Urinary bladder (tissue), 4 donors: ENCODE measurements around the gene TSPAN33. TPM values are rescaled to one million over a fixed set of nuclear protein-coding genes. Genes with fewer than 3 reads are reported as not detected.

ENCODE experiments used
- DNase-seq: peaks from one replicate; pipeline ENCODE4 v3.0.0-alpha.2; 2015; ENCODE audit errors: extremely low spot score
- H3K27ac ChIP-seq: one replicate; pipeline ENCODE4 v1.5.1; 2013; ENCODE audit warnings: low read depth, mild to moderate bottlenecking, moderate library complexity
- H3K36me3 ChIP-seq: one replicate; pipeline ENCODE4 v1.6.1; 2013; ENCODE audit warnings: mild to moderate bottlenecking, moderate library complexity; ENCODE audit not compliant: insufficient read depth
- H3K4me1 ChIP-seq: one replicate; pipeline ENCODE4 v1.6.1; 2013; ENCODE audit warnings: mild to moderate bottlenecking, moderate library complexity; ENCODE audit not compliant: insufficient read depth
- H3K4me3 ChIP-seq: one replicate; pipeline ENCODE4 v1.5.1; 2013; ENCODE audit warnings: low read depth, low read length
- WGBS: extraction: QIAGEN DNeasy Blood & Tissue Kit; methylation state at CpG from one replicate; pipeline ENCODE4 v1.1.7; 2013; 5-methylcytosine and 5-hydroxymethylcytosine counted together
- polyA plus RNA-seq: library from polyadenylated mRNA; stranded (reverse); fragments of 200-250 nt; gene quantifications from one replicate; pipeline ENCODE4 v1.2.3, GENCODE V29; 2013
- total RNA-seq: library from RNA; depleted of rRNA; stranded (reverse); fragments of >200 nt; gene quantifications from one replicate; pipeline ENCODE4 v1.2.3, GENCODE V29; 2014
- donor health status: healthy with polysubstance abuse.
- donor health status: healthy.

Gene TSPAN33
- total and polyA plus RNA-seq, 2 donors = 9.5 to 15.6 TPM

DNA sequence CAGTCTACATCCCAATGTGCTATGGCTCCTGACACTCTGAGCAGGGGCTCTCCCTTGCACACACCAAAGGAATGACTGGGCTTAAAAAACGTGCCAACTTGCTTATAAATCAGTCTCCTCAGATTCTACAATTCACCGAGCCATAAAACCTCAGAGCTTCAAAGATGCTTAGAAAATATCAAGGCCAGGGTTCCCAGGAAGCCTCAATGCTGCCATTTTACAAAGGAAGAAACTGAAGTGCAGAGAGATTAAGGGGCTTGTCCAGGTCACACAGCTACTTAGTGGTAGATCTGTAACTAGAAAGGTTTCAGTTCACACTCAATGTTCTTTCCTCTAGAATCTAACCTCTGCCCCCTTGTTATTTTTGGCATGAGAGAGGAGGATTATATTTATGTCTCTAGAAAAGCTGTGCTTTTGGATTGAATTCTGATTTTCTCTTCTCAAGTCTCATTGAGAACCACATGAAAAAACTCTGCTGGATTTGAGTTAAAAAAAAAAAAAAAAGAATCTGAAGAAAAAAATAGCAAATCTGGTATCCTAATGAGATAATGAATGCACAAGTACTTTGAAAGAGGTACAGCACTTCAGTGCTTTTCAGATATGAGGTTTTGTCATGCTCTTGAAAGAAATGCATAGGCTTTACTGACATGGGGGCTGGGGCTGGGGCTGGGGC lies 22.3 kb upstream of the TSPAN33 start:
- no peak overlapping the region for H3K27ac ChIP-seq
- H3K4me1 ChIP-seq = no peaks in the 10 kb centered on the region
- DNase-seq = no peak
- H3K4me3 ChIP-seq = no peak overlapping the region
- WGBS = 66% methylated on average over 2 of the region's 2 CpGs
- H3K36me3 ChIP-seq = no peaks in the 10 kb centered on the region

DNA sequence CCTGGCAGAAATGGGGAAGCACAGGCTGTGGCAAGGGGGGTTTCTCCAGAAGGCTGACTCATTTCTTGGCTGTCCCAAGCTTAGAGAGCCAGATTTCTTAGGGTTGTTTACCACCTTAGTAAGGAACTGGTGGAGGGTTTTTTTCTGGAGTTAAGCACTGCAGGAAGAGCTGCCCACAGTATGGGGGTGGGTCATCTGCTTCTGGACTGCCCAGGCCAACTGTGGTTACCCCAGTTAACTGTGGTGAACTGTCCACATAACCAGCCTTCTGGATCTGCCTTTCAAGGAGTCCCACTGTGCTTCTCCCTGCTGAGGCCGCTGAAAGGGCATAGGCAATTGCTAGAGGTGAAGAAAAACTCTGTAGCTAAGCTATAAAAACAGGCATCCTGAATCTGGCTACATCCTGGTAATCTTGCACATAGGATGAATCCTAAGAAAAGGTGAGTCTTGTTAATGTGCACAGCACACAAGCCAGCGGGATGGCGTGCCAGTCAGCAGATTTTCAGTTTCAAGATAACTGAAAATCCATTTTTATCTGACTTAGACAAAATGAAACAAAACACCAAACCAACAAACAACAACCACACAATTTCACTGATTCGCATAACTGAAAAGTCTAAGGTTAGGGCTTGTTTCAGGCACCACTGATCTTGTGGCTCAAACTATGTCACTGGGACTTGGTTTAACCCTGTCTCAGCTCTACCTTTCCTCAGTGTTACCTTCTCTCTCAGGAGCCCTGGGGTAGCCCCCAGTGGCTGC lies 21.6 kb upstream of the TSPAN33 start:
- WGBS = 81% methylated on average over 4 of the region's 4 CpGs
- no peak overlapping the region for H3K4me3 ChIP-seq
- H3K36me3 ChIP-seq = no peaks in the 10 kb centered on the region
- no peaks in the 10 kb centered on the region for H3K4me1 ChIP-seq
- DNase-seq = no peak
- no peak overlapping the region for H3K27ac ChIP-seq

DNA sequence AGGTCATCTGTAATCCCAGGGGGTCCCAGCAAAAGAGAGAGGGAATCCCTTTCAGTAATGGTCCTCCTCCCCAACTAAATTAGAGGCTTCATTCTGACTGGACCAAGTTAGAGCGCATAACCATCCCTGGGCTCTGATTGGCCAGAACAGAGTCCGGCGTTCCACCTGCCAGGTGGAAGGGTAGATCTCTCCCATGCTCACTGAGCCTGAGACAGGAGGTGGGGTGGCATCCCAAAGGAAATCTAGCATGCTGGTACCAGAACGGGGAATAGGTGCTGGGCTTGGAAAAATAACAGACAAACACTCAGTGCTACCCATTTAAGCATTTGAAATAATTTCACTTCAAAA lies 21.0 kb upstream of the TSPAN33 start:
- 92% methylated on average over 4 of the region's 4 CpGs for whole genome bisulfite sequencing
- no peak overlapping the region for H3K27ac ChIP-seq
- no peaks in the 10 kb centered on the region for H3K36me3 ChIP-seq
- no peak overlapping the region for H3K4me3 ChIP-seq
- DNase-seq = no peak
- no peaks in the 10 kb centered on the region for H3K4me1 ChIP-seq

DNA sequence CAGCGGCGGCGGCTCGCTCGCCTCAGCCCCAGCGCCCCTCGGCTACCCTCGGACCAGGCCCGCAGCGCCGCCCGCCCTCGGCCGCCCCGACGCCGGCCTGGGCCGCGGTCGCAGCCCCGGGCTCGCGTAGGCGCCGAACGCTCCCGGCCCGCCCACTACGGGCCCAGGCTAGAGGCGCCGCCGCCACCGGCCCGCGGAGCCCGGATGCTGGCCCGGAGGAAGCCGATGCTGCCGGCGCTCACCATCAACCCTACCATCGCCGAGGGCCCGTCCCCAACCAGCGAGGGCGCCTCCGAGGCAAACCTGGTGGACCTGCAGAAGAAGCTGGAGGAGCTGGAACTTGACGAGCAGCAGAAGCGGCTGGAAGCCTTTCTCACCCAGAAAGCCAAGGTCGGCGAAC lies 18.2 kb upstream of the TSPAN33 start:
- Histone ChIP-seq H3K36me3 (no peaks in the 10 kb centered on the region), H3K4me3 (no peak overlapping the region), H3K27ac (no peak overlapping the region), H3K4me1 (no peaks in the 10 kb centered on the region)
- WGBS = 38% methylated on average over 50 of the region's 50 CpGs
- no peak for DNase-seq

DNA sequence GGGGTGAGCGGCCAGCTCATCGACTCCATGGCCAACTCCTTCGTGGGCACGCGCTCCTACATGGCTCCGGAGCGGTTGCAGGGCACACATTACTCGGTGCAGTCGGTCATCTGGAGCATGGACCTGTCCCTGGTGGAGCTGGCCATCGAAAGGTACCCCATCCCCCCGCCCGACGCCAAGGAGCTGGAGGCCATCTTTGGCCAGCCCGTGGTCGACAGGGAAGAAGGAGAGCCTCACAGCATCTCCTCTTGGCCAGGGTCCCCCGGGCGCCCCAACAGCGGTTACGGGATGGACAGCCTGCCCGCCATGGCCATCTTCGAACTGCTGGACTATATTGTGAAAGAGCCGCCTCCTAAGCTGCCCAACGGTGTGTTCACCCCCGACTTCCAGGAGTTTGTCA lies 17.4 kb upstream of the TSPAN33 start:
- no peaks in the 10 kb centered on the region for H3K4me1 ChIP-seq
- H3K27ac ChIP-seq = no peak overlapping the region
- 97% methylated on average over 24 of the region's 24 CpGs for WGBS
- DNase-seq = no peak
- no peaks in the 10 kb centered on the region for H3K36me3 ChIP-seq
- no peak overlapping the region for H3K4me3 ChIP-seq

DNA sequence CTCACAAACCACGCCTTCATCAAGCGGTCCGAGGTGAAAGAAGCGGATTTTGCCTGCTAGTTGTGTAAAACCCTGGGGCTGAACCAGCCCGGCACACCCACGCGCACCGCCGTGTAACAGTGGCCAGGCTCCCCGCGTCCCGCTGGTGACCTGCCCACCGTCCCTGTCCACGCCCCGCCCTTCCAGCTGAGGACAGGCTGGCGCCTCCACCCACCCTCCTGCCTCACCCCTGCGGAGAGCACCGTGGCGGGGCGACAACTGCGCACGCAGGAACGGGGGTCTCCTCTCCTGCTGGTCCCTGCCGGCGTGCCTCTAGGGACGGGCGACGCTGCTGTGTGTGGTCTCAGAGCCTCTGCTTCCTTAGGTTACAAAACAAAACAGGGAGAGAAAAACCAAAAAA lies 16.9 kb upstream of the TSPAN33 start:
- Histone ChIP-seq H3K4me3 (no peak overlapping the region), H3K27ac (no peak overlapping the region), H3K4me1 (no peaks in the 10 kb centered on the region), H3K36me3 (no peaks in the 10 kb centered on the region)
- no peak for DNase-seq
- WGBS = 93% methylated on average over 28 of the region's 28 CpGs

DNA sequence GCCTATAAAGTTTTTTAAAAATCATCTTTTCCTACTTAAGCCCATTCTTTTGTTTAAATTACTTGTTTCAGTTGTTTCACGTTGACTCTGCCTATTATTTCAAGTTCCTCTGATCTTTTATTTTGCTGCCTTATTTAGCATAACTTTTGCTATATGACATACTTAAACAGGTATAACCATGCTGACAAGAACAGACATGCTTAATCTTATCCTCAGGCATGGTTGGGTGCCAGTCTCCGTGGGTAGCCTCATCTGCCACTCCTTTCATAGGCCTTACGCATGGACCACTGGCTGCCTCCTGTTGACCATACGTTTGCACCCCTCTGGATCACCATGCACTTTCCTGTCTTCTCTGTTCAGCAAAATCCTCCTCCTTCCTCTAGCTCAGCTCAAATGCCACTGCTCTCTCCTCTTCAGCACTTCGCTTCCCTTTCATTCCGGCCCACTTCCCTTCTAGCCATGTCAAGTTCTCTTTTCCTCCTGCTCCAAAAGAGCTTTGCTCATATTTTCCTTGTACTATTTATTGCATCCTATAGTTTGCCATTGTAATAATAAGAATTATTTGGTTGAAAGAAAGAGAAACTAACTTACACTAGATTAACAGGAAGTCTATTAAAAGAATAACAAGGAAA lies 10.0 kb upstream of the TSPAN33 start:
- H3K36me3 ChIP-seq = no peaks in the 10 kb centered on the region
- 72% methylated on average over 6 of the region's 6 CpGs for WGBS
- no peak overlapping the region for H3K27ac ChIP-seq
- DNase-seq = no peak
- H3K4me1 ChIP-seq = no peaks in the 10 kb centered on the region
- H3K4me3 ChIP-seq = no peak overlapping the region

DNA sequence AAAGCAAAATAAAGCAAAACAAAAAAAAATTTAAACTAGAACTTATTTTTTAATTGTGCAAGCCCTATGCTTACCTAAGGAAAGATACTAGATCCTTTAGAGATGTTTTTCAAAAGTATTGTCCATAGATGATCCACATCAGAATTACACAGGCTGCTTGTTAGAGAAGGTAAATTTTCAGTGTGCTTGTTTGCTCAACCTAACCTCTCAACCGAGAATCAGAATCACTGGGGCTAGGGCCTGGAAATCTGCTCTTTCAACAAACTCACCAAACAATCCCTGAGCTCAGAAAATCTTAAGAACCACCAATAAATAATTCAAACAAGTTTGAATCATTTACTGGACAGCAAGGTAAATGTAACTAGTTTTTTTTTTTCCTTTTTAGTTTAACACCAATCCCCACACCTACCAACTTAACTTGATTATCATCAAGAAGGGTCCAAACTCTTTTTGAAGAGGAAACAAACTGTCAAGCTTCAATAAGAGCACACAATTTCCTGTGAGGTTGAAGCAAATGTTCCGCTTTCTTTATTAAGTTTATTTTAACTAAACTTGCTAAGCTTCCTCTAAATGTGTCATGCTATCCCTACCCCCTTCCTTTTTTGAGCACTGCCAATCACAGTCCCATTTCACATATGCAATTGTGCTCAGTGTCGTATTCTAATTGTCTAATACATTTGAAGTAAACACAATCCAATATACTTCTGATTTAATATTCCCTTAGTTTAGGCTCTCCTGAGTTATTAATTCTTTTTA lies 7.4 kb upstream of the TSPAN33 start:
- no peak for DNase-seq
- WGBS = 60% methylated on average over 3 of the region's 3 CpGs
- H3K27ac ChIP-seq = no peak overlapping the region
- H3K4me1 ChIP-seq = no peaks in the 10 kb centered on the region
- H3K36me3 ChIP-seq = no peaks in the 10 kb centered on the region
- H3K4me3 ChIP-seq = no peak overlapping the region

DNA sequence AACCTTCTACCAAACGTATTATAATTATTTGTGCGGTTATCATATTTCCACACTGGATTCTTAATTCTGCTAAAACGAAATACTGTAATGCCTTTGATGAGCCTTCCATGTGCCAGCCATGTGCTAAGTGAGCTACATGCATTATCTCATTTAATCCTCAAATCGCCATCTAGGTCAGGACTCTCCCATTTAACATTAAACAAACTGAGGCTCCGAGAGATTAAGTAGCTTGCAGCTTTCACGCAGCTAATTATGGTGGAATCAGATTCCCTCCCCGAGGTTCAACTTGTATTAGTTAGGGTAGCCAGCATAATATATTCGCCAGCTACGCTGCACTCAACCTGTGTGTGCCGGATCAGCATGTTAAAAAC lies 798 bp upstream of the TSPAN33 start:
- H3K4me3 ChIP-seq = no peak overlapping the region
- peaks cover 4% of the 10 kb centered on the region for H3K4me1 ChIP-seq
- no peaks in the 10 kb centered on the region for H3K36me3 ChIP-seq
- DNase-seq = no peak
- 50% methylated on average over 10 of the region's 10 CpGs for WGBS
- H3K27ac ChIP-seq = no peak overlapping the region

DNA sequence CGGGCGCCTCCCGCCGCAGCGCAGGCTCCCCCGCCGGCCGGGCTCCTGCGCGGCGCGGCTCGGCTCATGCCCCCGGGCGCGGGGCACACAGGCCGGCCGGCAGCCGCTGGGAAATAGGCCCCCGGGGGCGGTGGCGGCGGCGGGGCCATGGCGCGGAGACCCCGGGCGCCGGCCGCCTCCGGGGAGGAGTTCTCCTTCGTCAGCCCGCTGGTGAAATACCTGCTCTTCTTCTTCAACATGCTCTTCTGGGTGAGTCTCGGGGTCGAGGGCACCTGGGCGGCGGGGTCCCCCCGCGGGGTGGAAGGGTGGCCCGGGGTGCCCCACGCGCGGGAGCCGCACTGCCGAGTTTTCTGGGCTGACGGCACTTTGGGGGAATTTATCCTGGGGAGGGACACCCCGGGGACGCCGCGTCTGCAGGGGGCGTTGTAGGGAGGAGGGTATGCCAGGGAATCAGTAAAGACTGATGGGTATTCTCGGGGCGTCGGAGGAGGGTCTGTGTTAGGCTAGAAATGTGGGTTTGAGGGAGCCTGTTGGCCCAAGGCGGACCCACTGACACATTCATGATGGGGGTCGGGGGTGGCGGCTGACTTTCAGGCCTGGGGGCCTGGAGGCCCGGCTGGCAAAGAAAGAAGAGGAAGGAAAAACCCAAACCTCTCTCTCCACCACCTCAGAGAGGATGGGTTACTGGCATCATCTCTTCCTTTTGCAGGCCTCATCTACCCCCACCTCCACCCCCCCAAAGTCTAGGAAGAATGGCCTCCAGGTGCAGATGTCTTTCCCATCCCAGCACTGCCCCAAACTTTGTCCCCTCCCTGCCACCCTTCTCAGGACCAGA lies 544 bp downstream of the TSPAN33 start:
- WGBS = 8% methylated on average over 58 of the region's 58 CpGs
- no peak overlapping the region for H3K27ac ChIP-seq
- H3K4me1 ChIP-seq = peaks cover 4% of the 10 kb centered on the region
- peak overlapping the region; percentile 87 for H3K4me3 ChIP-seq
- H3K36me3 ChIP-seq = no peaks in the 10 kb centered on the region
- DNase-seq = no peak

DNA sequence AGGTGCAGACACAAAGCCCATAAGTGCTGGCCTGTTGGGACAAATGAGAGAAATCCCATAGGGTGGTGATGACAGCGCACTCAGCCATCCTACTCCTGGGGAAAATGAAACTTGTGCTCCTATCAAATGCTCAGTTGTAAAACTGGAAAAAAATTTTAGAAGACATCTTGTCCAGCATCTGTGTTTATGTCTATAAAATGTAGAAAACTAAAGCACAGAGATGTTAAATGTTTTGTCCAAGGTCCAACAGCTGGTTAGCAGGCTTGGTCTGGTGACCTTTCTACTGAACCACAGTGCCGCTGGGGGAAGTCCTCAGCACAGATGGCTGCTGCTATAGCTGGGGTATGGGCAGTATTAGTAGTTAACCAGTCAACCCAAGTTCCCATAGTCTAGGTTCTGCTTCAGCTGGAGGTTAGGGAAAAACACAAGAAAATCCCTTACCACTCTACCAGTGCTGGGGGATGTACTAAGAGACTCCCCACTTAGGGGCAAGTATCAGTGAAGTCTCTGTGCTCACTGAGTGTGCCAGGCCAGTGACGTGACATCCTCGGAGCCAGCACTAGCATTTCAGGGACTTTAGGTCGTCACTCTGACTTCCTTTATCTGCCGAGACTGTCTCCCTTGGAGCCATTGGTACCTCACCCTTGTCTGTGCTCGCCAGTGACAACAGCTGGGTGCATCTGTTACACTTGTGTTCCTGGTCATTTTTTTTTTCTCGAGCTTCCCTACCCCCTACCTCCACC lies 1.9 kb downstream of the TSPAN33 start:
- 55% methylated on average over 8 of the region's 8 CpGs for WGBS
- no peaks in the 10 kb centered on the region for H3K36me3 ChIP-seq
- no peak overlapping the region for H3K4me3 ChIP-seq
- no peak for DNase-seq
- H3K4me1 ChIP-seq = peaks cover 4% of the 10 kb centered on the region
- H3K27ac ChIP-seq = no peak overlapping the region

DNA sequence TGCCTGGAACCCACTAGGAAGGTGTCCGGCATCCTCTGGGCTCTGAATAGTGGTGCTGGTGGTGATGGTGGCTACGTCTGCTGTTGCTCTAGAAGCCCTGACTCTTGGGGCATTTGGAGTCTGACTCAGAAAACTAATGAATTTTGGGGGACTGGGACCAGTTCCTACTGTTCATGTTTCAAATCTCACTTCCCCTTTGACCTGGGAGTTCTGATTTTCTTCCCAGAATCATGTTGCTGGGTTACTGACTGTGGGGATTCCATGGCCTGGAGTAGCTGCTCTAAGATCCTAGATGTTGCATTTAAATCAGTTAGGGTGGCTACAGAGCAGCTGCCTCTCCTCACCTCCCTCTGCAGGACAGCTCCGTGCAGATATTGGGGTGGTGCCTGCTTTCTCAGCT lies 3.2 kb downstream of the TSPAN33 start:
- Histone ChIP-seq H3K4me1 (peaks cover 4% of the 10 kb centered on the region), H3K4me3 (no peak overlapping the region), H3K27ac (no peak overlapping the region), H3K36me3 (no peaks in the 10 kb centered on the region)
- 56% methylated on average over 3 of the region's 3 CpGs for WGBS
- no peak for DNase-seq
